Neural progenitor cell (in vitro differentiated cells): Measurements from ENCODE around the gene P2RX3.

Experiments
- EZH2 ChIP-seq: fragments of 200-600 bp; sonication (generic); IDR thresholded peaks from 2 replicates; pipeline ENCODE4 v1.6.1; 2017; ENCODE audit warnings: antibody characterized with exemption, mild to moderate bottlenecking, moderate library complexity
- EZH2phosphoT487 ChIP-seq: fragments of 200-600 bp; sonication (generic); IDR thresholded peaks from 2 replicates; pipeline ENCODE4 v1.6.1; 2017; ENCODE audit warnings: antibody characterized with exemption
- TF ChIP-seq, protein P1 (sequence below): fragments of 200-600 bp; sonication (generic); IDR thresholded peaks from 2 replicates; pipeline ENCODE4 v1.5.1; 2017; ENCODE audit warnings: antibody characterized with exemption, mild to moderate bottlenecking

DNA sequence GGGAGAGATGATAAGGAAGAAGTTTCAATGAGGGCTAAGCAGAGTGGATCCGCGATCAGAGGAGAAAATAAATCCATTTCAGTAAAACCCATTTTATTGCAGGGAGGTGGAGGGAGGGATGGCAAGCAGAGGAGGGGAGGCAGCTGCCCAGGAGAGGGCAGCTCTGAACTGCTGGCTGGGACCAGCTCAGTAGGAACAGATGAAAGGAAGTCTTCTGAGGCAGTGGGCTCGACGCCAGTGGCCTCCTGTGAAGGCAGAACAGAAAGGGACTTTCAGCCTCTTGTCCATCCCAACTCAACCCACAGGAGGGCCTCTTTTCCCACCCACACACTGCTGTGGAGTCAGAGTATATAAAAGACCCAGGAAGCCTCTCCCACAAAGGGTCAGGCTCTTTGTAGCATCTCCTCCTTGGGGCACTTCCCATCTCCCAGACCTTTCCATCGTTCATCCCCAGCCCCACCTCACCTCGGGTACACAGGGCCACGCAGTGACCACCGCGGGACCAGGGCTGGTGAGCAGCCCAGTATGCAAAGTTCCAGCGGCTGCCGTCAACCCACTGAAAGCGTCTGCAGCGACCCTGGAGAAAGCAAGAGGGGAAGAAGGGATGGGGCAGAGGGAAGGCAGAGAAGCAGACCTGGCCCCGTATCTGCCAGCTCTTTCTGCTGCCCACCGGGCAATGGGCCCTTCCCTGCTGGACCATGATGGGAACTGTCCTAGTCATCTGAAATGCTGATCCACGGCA, 49.3 kb downstream of the P2RX3 start:
- TF ChIP-seq, protein P1, sequence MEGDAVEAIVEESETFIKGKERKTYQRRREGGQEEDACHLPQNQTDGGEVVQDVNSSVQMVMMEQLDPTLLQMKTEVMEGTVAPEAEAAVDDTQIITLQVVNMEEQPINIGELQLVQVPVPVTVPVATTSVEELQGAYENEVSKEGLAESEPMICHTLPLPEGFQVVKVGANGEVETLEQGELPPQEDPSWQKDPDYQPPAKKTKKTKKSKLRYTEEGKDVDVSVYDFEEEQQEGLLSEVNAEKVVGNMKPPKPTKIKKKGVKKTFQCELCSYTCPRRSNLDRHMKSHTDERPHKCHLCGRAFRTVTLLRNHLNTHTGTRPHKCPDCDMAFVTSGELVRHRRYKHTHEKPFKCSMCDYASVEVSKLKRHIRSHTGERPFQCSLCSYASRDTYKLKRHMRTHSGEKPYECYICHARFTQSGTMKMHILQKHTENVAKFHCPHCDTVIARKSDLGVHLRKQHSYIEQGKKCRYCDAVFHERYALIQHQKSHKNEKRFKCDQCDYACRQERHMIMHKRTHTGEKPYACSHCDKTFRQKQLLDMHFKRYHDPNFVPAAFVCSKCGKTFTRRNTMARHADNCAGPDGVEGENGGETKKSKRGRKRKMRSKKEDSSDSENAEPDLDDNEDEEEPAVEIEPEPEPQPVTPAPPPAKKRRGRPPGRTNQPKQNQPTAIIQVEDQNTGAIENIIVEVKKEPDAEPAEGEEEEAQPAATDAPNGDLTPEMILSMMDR: no peak
- TF ChIP-seq EZH2phosphoT487 (no peak), EZH2 (no peak)
